PC-9 (cell line): ENCODE measurements around the gene ADGRB3.

Experiments
- CTCF ChIP-seq: fragments of 200-600 bp; sonication (generic); conservative IDR thresholded peaks from 2 replicates; pipeline ENCODE4 v1.6.1; 2017; ENCODE audit warnings: mixed run types, antibody characterized with exemption, mild to moderate bottlenecking, moderate library complexity
- EZH2 ChIP-seq: fragments of 200-600 bp; sonication (generic); IDR thresholded peaks from 2 replicates; pipeline ENCODE4 v1.8.0; 2017; ENCODE audit warnings: antibody characterized with exemption, low read depth

GRCh38 chr6:69427882-69428281 is 792.8 kb downstream of the ADGRB3 start:
- TF ChIP-seq CTCF (no peak), EZH2 (no peak)
